DOHH2 (cell line): ENCODE results near the gene CRTAC1.

ENCODE experiments used
- CTCF ChIP-seq: fragments of 200-600 bp; sonication (generic); IDR thresholded peaks from one replicate; pipeline ENCODE4 v1.5.1; 2014; ENCODE audit warnings: antibody characterized with exemption, mild to moderate bottlenecking, low read depth, low read length; ENCODE audit not compliant: poor library complexity, severe bottlenecking
- EZH2phosphoT487 ChIP-seq: fragments of 200-600 bp; sonication (generic); IDR thresholded peaks from 2 replicates; pipeline ENCODE4 v1.6.1; 2017; ENCODE audit warnings: borderline replicate concordance, mild to moderate bottlenecking, antibody characterized with exemption, low read length, moderate library complexity, mixed read lengths

- no peak for TF ChIP-seq CTCF
- no peak for TF ChIP-seq EZH2phosphoT487
These were observed 117.2 kb downstream of the CRTAC1 start for GRCh38 chr10:97913193-97913592.
